ENCODE measurements around the gene ZC3HAV1L.

The ZC3HAV1L gene

GRCh38 chr7:139072796-139073195 is 37.0 kb upstream of the ZC3HAV1L start:
- TF ChIP-seq SPI1 (IDR thresholded peaks at IDR 0.05; ENCODE audit: borderline replicate concordance, low read depth): peak; percentile 72
- no peak for TF ChIP-seq GABPA (IDR thresholded peaks at IDR 0.05; ENCODE audit: low read depth)
- no peak for TF ChIP-seq CTCF (IDR thresholded peaks at IDR 0.05; ENCODE audit: insufficient read depth, low read length)

GRCh38 chr7:139071680-139072079 is 35.8 kb upstream of the ZC3HAV1L start:
- no peaks in the 10 kb centered on the region for H3K27me3 ChIP-seq (ENCODE audit: insufficient read depth, poor library complexity, severe bottlenecking)
- TF ChIP-seq SPI1 (IDR thresholded peaks at IDR 0.05; ENCODE audit: borderline replicate concordance, low read depth) (no peak), CTCF (IDR thresholded peaks at IDR 0.05; ENCODE audit: insufficient read depth, low read length) (no peak), POLR2AphosphoS5 (IDR thresholded peaks at IDR 0.05; ENCODE audit: low read depth) (no peak), GABPA (IDR thresholded peaks at IDR 0.05; ENCODE audit: low read depth) (no peak)
- TF ChIP-seq, protein P1, sequence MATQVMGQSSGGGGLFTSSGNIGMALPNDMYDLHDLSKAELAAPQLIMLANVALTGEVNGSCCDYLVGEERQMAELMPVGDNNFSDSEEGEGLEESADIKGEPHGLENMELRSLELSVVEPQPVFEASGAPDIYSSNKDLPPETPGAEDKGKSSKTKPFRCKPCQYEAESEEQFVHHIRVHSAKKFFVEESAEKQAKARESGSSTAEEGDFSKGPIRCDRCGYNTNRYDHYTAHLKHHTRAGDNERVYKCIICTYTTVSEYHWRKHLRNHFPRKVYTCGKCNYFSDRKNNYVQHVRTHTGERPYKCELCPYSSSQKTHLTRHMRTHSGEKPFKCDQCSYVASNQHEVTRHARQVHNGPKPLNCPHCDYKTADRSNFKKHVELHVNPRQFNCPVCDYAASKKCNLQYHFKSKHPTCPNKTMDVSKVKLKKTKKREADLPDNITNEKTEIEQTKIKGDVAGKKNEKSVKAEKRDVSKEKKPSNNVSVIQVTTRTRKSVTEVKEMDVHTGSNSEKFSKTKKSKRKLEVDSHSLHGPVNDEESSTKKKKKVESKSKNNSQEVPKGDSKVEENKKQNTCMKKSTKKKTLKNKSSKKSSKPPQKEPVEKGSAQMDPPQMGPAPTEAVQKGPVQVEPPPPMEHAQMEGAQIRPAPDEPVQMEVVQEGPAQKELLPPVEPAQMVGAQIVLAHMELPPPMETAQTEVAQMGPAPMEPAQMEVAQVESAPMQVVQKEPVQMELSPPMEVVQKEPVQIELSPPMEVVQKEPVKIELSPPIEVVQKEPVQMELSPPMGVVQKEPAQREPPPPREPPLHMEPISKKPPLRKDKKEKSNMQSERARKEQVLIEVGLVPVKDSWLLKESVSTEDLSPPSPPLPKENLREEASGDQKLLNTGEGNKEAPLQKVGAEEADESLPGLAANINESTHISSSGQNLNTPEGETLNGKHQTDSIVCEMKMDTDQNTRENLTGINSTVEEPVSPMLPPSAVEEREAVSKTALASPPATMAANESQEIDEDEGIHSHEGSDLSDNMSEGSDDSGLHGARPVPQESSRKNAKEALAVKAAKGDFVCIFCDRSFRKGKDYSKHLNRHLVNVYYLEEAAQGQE (IDR thresholded peaks at IDR 0.05; ENCODE audit: insufficient replicate concordance, low read depth): no peak
- no peak overlapping the region for H3K27ac ChIP-seq (replicated peaks)
- no peak overlapping the region for H3K4me3 ChIP-seq (replicated peaks; ENCODE audit: insufficient read depth, low read length)
- DNase-seq (ENCODE audit: low read depth in 1 of 2, low spot score in 1 of 2): no peak

More at GRCh38 chr7:139072796-139073195, 37.0 kb upstream of the ZC3HAV1L start:
- no peaks in the 10 kb centered on the region for H3K27me3 ChIP-seq (ENCODE audit: insufficient read depth, poor library complexity, severe bottlenecking)
- H3K27ac ChIP-seq (replicated peaks): no peak overlapping the region
- no peak for DNase-seq (ENCODE audit: low read depth in 1 of 2, low spot score in 1 of 2)
- H3K4me3 ChIP-seq (replicated peaks; ENCODE audit: insufficient read depth, low read length): no peak overlapping the region

GRCh38 chr7:139068544-139069399 is 32.9 kb upstream of the ZC3HAV1L start:
- no peaks in the 10 kb centered on the region for H3K27me3 ChIP-seq (ENCODE audit: insufficient read depth, poor library complexity, severe bottlenecking)
- TF ChIP-seq SPI1 (IDR thresholded peaks at IDR 0.05; ENCODE audit: borderline replicate concordance, low read depth): no peak
- TF ChIP-seq, protein P1 (IDR thresholded peaks at IDR 0.05; ENCODE audit: insufficient replicate concordance, low read depth): no peak
- no peak for TF ChIP-seq CTCF (IDR thresholded peaks at IDR 0.05; ENCODE audit: insufficient read depth, low read length)
- no peak for TF ChIP-seq POLR2AphosphoS5 (IDR thresholded peaks at IDR 0.05; ENCODE audit: low read depth)
- no peak for TF ChIP-seq GABPA (IDR thresholded peaks at IDR 0.05; ENCODE audit: low read depth)
- H3K27ac ChIP-seq (replicated peaks): no peak overlapping the region
- H3K4me3 ChIP-seq (replicated peaks; ENCODE audit: insufficient read depth, low read length): no peak overlapping the region
- peak in 1 of 2 experiments; percentile 18 for DNase-seq (ENCODE audit: low read depth in 1 of 2, low spot score in 1 of 2)

Data from HL-60 (cell line).